ENCODE results near the gene OGA. TPM values are rescaled to one million over a fixed set of nuclear protein-coding genes. Genes with fewer than 3 reads are reported as not detected.

Gene OGA
- total and polyA plus RNA-seq, 2 donors (not counting 1 experiment from before 2014, with no cell fraction given): 128 to 418 TPM

- ATAC-seq (ENCODE audit: low read depth) (no peak), DNase-seq (no peak)
- no peak overlapping the region for H3K4me3 ChIP-seq (ENCODE audit: control extremely low read depth in 1 of 5, extremely low read depth in 1 of 5, insufficient read depth in 1 of 5, low read depth in 2 of 5, low read length in 4 of 5)
- TF ChIP-seq EZH2 (IDR thresholded peaks at IDR 0.05; ENCODE audit: borderline replicate concordance, insufficient read depth, low read depth, low read length, poor library complexity, severe bottlenecking) (no peak), CTCF (IDR thresholded peaks at IDR 0.05) (no peak)
- no peak overlapping the region for H2AFZ ChIP-seq (ENCODE audit: insufficient read depth, low read depth, low read length, poor library complexity, severe bottlenecking)
- CTCF ChIA-PET: no interaction called here
- Mint-ChIP-seq H3K27ac (no peak overlapping the region), H3K4me1 (no peaks in the 10 kb centered on the region), H3K9me3 (ENCODE audit: insufficient read depth) (no peaks in the 10 kb centered on the region), H3K27me3 (peaks cover 27% of the 10 kb centered on the region), H3K4me3 (no peak overlapping the region)
- H3K36me3 ChIP-seq (replicated peaks in 1 of 2; ENCODE audit: control extremely low read depth in 1 of 2, control insufficient read depth in 1 of 2, extremely low read depth in 1 of 2, insufficient read depth in 2 of 2, low read length in 1 of 2): no peaks in the 10 kb centered on the region
- no peak overlapping the region for H3K4me2 ChIP-seq (replicated peaks; ENCODE audit: low read depth, low read length, poor library complexity, severe bottlenecking)
- intact Hi-C loops (cut with micrococcal nuclease): no loop called here
- WGBS (ENCODE audit: insufficient coverage): 92% methylated on average over 6 of the region's 12 CpGs
- POLR2A ChIA-PET: no interaction called here
- no peaks in the 10 kb centered on the region for H3K79me2 ChIP-seq (ENCODE audit: control insufficient read depth, insufficient read depth, low read length)
- no peaks in the 10 kb centered on the region for H3K4me1 ChIP-seq (ENCODE audit: control insufficient read depth in 2 of 2, insufficient read depth in 2 of 2, low read length in 2 of 2)
- no peak overlapping the region for H3K27ac ChIP-seq (ENCODE audit: low read length in 2 of 2)
- H3K27me3 ChIP-seq (replicated peaks in 1 of 4; ENCODE audit: control extremely low read depth in 1 of 4, control insufficient read depth in 3 of 4, insufficient read depth in 4 of 4, low read length in 3 of 4): no peaks in the 10 kb centered on the region
- peaks cover 0 to under 1% (median 0%) of the 10 kb centered on the region in 3 donors for H3K9me3 ChIP-seq (ENCODE audit: control extremely low read depth in 1 of 3, control insufficient read depth in 2 of 3, insufficient read depth in 1 of 3, low read length in 2 of 3)
- no peak overlapping the region for H3K9ac ChIP-seq (ENCODE audit: low read length)
- H4K20me1 ChIP-seq (ENCODE audit: control insufficient read depth, insufficient read depth, low read length, poor library complexity, severe bottlenecking): no peaks in the 10 kb centered on the region
These were observed 58.7 kb downstream of the OGA start for GRCh38 chr10:101759309-101760247.

- Mint-ChIP-seq H3K4me3 (no peak overlapping the region), H3K27ac (no peak overlapping the region), H3K27me3 (peaks cover 26% of the 10 kb centered on the region), H3K9me3 (ENCODE audit: insufficient read depth) (no peaks in the 10 kb centered on the region), H3K4me1 (no peaks in the 10 kb centered on the region)
- ATAC-seq (ENCODE audit: low read depth): no peak
- 72% methylated on average over 2 of the region's 2 CpGs for WGBS (ENCODE audit: insufficient coverage)
- no peak overlapping the region for H3K9ac ChIP-seq (ENCODE audit: low read length)
- no peak overlapping the region for H2AFZ ChIP-seq (ENCODE audit: insufficient read depth, low read depth, low read length, poor library complexity, severe bottlenecking)
- CTCF ChIA-PET: interaction anchor here (0.6 kb wide), 1 partner anchor 15 kb away, joined by 4 read pairs; no protein-coding TSS in a partner anchor
- no peaks in the 10 kb centered on the region for H3K27me3 ChIP-seq (replicated peaks in 1 of 4; ENCODE audit: control extremely low read depth in 1 of 4, control insufficient read depth in 3 of 4, insufficient read depth in 4 of 4, low read length in 3 of 4)
- POLR2A ChIA-PET: no interaction called here
- H3K79me2 ChIP-seq (ENCODE audit: control insufficient read depth, insufficient read depth, low read length): no peaks in the 10 kb centered on the region
- no peak overlapping the region for H3K4me3 ChIP-seq (ENCODE audit: control extremely low read depth in 1 of 5, extremely low read depth in 1 of 5, insufficient read depth in 1 of 5, low read depth in 2 of 5, low read length in 4 of 5)
- H3K4me2 ChIP-seq (replicated peaks; ENCODE audit: low read depth, low read length, poor library complexity, severe bottlenecking): no peak overlapping the region
- no peaks in the 10 kb centered on the region for H3K4me1 ChIP-seq (ENCODE audit: control insufficient read depth in 2 of 2, insufficient read depth in 2 of 2, low read length in 2 of 2)
- no peaks in the 10 kb centered on the region for H4K20me1 ChIP-seq (ENCODE audit: control insufficient read depth, insufficient read depth, low read length, poor library complexity, severe bottlenecking)
- intact Hi-C loops (cut with micrococcal nuclease): no loop called here
- H3K27ac ChIP-seq (ENCODE audit: low read length in 2 of 2): no peak overlapping the region
- no peak for DNase-seq
- no peaks in the 10 kb centered on the region for H3K36me3 ChIP-seq (replicated peaks in 1 of 2; ENCODE audit: control extremely low read depth in 1 of 2, control insufficient read depth in 1 of 2, extremely low read depth in 1 of 2, insufficient read depth in 2 of 2, low read length in 1 of 2)
- no peak for TF ChIP-seq CTCF (IDR thresholded peaks at IDR 0.05)
- no peak for TF ChIP-seq EZH2 (IDR thresholded peaks at IDR 0.05; ENCODE audit: borderline replicate concordance, insufficient read depth, low read depth, low read length, poor library complexity, severe bottlenecking)
- H3K9me3 ChIP-seq (ENCODE audit: control extremely low read depth in 1 of 3, control insufficient read depth in 2 of 3, insufficient read depth in 1 of 3, low read length in 2 of 3): no peaks in the 10 kb centered on the region
These were observed 59.4 kb downstream of the OGA start for GRCh38 chr10:101758858-101759257.

Data from B cell (primary cell).